ENCODE data around the gene GALNT2.

The GALNT2 gene

GRCh38 chr1:230226007-230226800 lies 159.2 kb downstream of the GALNT2 start:
- DNase-seq (ENCODE audit: low read depth in 4 of 4, low spot score in 1 of 4) = no peak

- DNase-seq (ENCODE audit: low read depth in 4 of 4, low spot score in 1 of 4) = no peak
Observed at GRCh38 chr1:230226814-230227213, 159.8 kb downstream of the GALNT2 start.

- no peak for DNase-seq (ENCODE audit: low read depth in 4 of 4, low spot score in 1 of 4)
Observed at GRCh38 chr1:230228236-230228897, 161.3 kb downstream of the GALNT2 start.

GRCh38 chr1:230230273-230230672 lies 163.2 kb downstream of the GALNT2 start:
- no peak for DNase-seq (ENCODE audit: low read depth in 4 of 4, low spot score in 1 of 4)

GRCh38 chr1:230230948-230231773 lies 164.1 kb downstream of the GALNT2 start:
- no peak for DNase-seq (ENCODE audit: low read depth in 4 of 4, low spot score in 1 of 4)

GRCh38 chr1:230231774-230232145 lies 164.7 kb downstream of the GALNT2 start:
- no peak for DNase-seq (ENCODE audit: low read depth in 4 of 4, low spot score in 1 of 4)

GRCh38 chr1:230232371-230232771 lies 165.3 kb downstream of the GALNT2 start:
- no peak for DNase-seq (ENCODE audit: low read depth in 4 of 4, low spot score in 1 of 4)

- no peak for DNase-seq (ENCODE audit: low read depth in 4 of 4, low spot score in 1 of 4)
Observed at GRCh38 chr1:230233786-230234185, 166.7 kb downstream of the GALNT2 start.

- DNase-seq (ENCODE audit: low read depth in 4 of 4, low spot score in 1 of 4) = no peak
Observed at GRCh38 chr1:230235876-230236275, 168.8 kb downstream of the GALNT2 start.

- no peak for DNase-seq (ENCODE audit: low read depth in 4 of 4, low spot score in 1 of 4)
Observed at GRCh38 chr1:230236301-230237008, 169.4 kb downstream of the GALNT2 start.

GRCh38 chr1:230237009-230237370 lies 170.0 kb downstream of the GALNT2 start:
- no peak for DNase-seq (ENCODE audit: low read depth in 4 of 4, low spot score in 1 of 4)

- DNase-seq (ENCODE audit: low read depth in 4 of 4, low spot score in 1 of 4) = no peak
Observed at GRCh38 chr1:230237805-230238204, 170.8 kb downstream of the GALNT2 start.

- no peak for DNase-seq (ENCODE audit: low read depth in 4 of 4, low spot score in 1 of 4)
Observed at GRCh38 chr1:230240446-230241086, 173.5 kb downstream of the GALNT2 start.

GRCh38 chr1:230242326-230242725 lies 175.3 kb downstream of the GALNT2 start:
- no peak for DNase-seq (ENCODE audit: low read depth in 4 of 4, low spot score in 1 of 4)

- DNase-seq (ENCODE audit: low read depth in 4 of 4, low spot score in 1 of 4) = no peak
Observed at GRCh38 chr1:230243146-230243545, 176.1 kb downstream of the GALNT2 start.

GRCh38 chr1:230243583-230244353 lies 176.7 kb downstream of the GALNT2 start:
- DNase-seq (ENCODE audit: low read depth in 4 of 4, low spot score in 1 of 4) = no peak

GRCh38 chr1:230246551-230246950 lies 179.5 kb downstream of the GALNT2 start:
- no peak for DNase-seq (ENCODE audit: low read depth in 4 of 4, low spot score in 1 of 4)

- DNase-seq (ENCODE audit: low read depth in 4 of 4, low spot score in 1 of 4) = no peak
Observed at GRCh38 chr1:230248016-230248888, 181.2 kb downstream of the GALNT2 start.

GRCh38 chr1:230248889-230249270 lies 181.8 kb downstream of the GALNT2 start:
- no peak for DNase-seq (ENCODE audit: low read depth in 4 of 4, low spot score in 1 of 4)
